HUES6 (cell line): ENCODE data around the gene VGLL1.

ENCODE experiments used
- H3K27ac ChIP-seq: 2 replicates; pipeline ENCODE4 v1.7.0; 2013; ENCODE audit warnings: low read depth, mild to moderate bottlenecking, low read length, inconsistent platforms
- H3K27me3 ChIP-seq: 2 replicates; pipeline ENCODE4 v1.6.1; 2013; ENCODE audit warnings: low read length; ENCODE audit not compliant: control insufficient read depth, insufficient read depth
- H3K36me3 ChIP-seq: 2 replicates; pipeline ENCODE4 v1.6.1; 2013; ENCODE audit warnings: low read length; ENCODE audit not compliant: control insufficient read depth, insufficient read depth
- H3K4me1 ChIP-seq: 2 replicates; pipeline ENCODE4 v1.6.1; 2013; ENCODE audit warnings: low read length; ENCODE audit not compliant: control insufficient read depth, insufficient read depth
- H3K4me3 ChIP-seq: 2 replicates; pipeline ENCODE4 v1.5.1; 2013; ENCODE audit warnings: low read depth, low read length
- H3K9ac ChIP-seq: one replicate; pipeline ENCODE4 v1.6.1; 2013; ENCODE audit warnings: mild to moderate bottlenecking, low read length
- H3K9me3 ChIP-seq: 2 replicates; pipeline ENCODE4 v1.6.1; 2013; ENCODE audit warnings: low read depth, low read length; ENCODE audit not compliant: control insufficient read depth, insufficient read depth

VGLL1 gene

GRCh38 chrX:136555694-136556093 is 23.7 kb downstream of the VGLL1 start:
- Histone ChIP-seq H3K27me3 (peaks cover 5% of the 10 kb centered on the region; the same call in 1 of the 2 replicates), H3K4me3 (no peak overlapping the region), H3K4me1 (no peaks in the 10 kb centered on the region), H3K9me3 (no peaks in the 10 kb centered on the region), H3K36me3 (no peaks in the 10 kb centered on the region), H3K9ac (no peak overlapping the region), H3K27ac (no peak overlapping the region)

DNA sequence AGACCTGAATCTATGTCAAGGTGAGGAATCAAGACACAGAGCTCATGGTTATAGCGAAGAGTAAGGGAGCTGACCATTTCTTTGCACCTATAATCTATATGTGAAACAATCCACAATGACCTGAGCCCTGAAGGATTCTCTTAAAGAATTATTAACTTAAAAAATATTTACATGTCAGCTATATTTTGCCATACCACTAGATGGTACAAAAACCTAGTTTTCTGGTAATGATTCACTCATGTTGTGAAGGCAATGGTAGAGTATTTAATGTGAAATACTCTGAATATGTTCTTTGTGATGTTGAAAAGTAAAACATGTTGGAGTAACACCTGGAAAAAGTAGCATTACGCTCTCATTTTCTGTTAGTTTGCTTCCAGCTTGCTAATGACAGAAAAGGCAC is 40.0 kb downstream of the VGLL1 start:
- Histone ChIP-seq H3K4me3 (no peak overlapping the region), H3K27ac (no peak overlapping the region), H3K27me3 (no peaks in the 10 kb centered on the region; the same call in 1 of the 2 replicates), H3K9ac (no peak overlapping the region), H3K36me3 (no peaks in the 10 kb centered on the region), H3K9me3 (no peaks in the 10 kb centered on the region), H3K4me1 (no peaks in the 10 kb centered on the region)

GRCh38 chrX:136574548-136574947 is 42.5 kb downstream of the VGLL1 start:
- no peak overlapping the region for H3K9ac ChIP-seq
- H3K4me1 ChIP-seq: no peaks in the 10 kb centered on the region
- no peaks in the 10 kb centered on the region; the same call in 1 of the 2 replicates for H3K27me3 ChIP-seq
- no peak overlapping the region for H3K27ac ChIP-seq
- no peaks in the 10 kb centered on the region for H3K9me3 ChIP-seq
- H3K4me3 ChIP-seq: no peak overlapping the region
- H3K36me3 ChIP-seq: no peaks in the 10 kb centered on the region

- Histone ChIP-seq H3K9ac (no peak overlapping the region), H3K4me1 (no peaks in the 10 kb centered on the region), H3K36me3 (no peaks in the 10 kb centered on the region), H3K27ac (no peak overlapping the region), H3K4me3 (no peak overlapping the region), H3K27me3 (no peaks in the 10 kb centered on the region; the same call in 1 of the 2 replicates), H3K9me3 (no peaks in the 10 kb centered on the region)
Observed at GRCh38 chrX:136577552-136577951, 45.5 kb downstream of the VGLL1 start.

- Histone ChIP-seq H3K27ac (no peak overlapping the region), H3K27me3 (no peaks in the 10 kb centered on the region; the same call in 1 of the 2 replicates), H3K36me3 (no peaks in the 10 kb centered on the region), H3K9ac (no peak overlapping the region), H3K9me3 (no peaks in the 10 kb centered on the region), H3K4me1 (0 out of 2 replicates have a peak, but pooled peaks cover 4% of the 10 kb centered on the region), H3K4me3 (no peak overlapping the region)
Observed at GRCh38 chrX:136580316-136580715, 48.3 kb downstream of the VGLL1 start.

DNA sequence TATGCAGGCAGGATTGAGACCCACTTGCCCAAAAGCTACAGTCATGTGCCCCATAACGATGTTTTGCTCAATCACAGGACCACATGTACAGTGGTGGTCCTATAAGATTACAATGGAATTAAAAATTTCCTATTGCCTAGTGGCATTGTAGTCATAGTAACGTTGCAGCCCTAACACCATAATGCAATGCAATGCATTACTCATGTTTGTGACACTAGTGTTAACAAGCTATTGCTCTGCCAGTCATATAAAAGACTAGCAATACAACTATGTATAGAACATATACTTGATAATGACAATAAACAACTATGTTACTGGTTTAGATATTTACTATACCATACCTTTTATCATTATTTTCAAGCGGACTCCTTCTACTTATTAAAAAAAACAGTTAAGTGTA is 50.6 kb downstream of the VGLL1 start:
- Histone ChIP-seq H3K27me3 (no peaks in the 10 kb centered on the region; the same call in 1 of the 2 replicates), H3K36me3 (no peaks in the 10 kb centered on the region), H3K4me1 (0 out of 2 replicates have a peak, but pooled peaks cover 9% of the 10 kb centered on the region), H3K9me3 (no peaks in the 10 kb centered on the region), H3K27ac (no peak overlapping the region), H3K9ac (no peak overlapping the region), H3K4me3 (no peak overlapping the region)

DNA sequence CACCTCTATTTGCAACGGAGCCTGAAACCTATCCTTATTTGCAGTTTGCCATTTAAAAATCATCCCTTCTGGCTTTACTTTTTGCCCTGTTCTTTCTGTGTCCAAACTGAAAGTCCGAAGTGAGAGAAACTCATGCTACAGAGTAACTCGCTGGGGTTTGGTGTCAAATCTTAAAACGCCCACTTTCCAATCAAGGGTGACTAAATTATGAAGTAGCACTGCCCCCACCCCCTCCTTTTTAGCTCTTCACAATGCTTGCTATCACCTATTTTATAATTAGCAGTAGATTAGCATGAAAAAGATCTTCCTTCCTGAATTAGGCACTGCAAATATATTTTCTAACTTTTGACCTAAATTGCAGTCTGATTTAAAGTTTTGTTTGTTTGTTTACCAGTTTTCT is 52.5 kb downstream of the VGLL1 start:
- Histone ChIP-seq H3K4me1 (0 out of 2 replicates have a peak, but pooled peaks cover 9% of the 10 kb centered on the region), H3K9me3 (no peaks in the 10 kb centered on the region)

GRCh38 chrX:136585262-136585661 is 53.2 kb downstream of the VGLL1 start:
- 0 out of 2 replicates have a peak, but pooled peaks cover 9% of the 10 kb centered on the region for H3K4me1 ChIP-seq
- H3K27ac ChIP-seq: no peak overlapping the region
- no peak overlapping the region for H3K4me3 ChIP-seq
- H3K27me3 ChIP-seq: no peaks in the 10 kb centered on the region; the same call in 1 of the 2 replicates
- H3K9ac ChIP-seq: no peak overlapping the region
- no peaks in the 10 kb centered on the region for H3K9me3 ChIP-seq
- no peaks in the 10 kb centered on the region for H3K36me3 ChIP-seq

More for the DNA sequence above, 52.5 kb downstream of the VGLL1 start:
- Histone ChIP-seq H3K9ac (no peak overlapping the region), H3K4me3 (no peak overlapping the region), H3K27ac (no peak overlapping the region), H3K27me3 (no peaks in the 10 kb centered on the region; the same call in 1 of the 2 replicates), H3K36me3 (no peaks in the 10 kb centered on the region)

GRCh38 chrX:136585960-136586359 is 53.9 kb downstream of the VGLL1 start:
- Histone ChIP-seq H3K9ac (no peak overlapping the region), H3K27me3 (no peaks in the 10 kb centered on the region; the same call in 1 of the 2 replicates), H3K27ac (no peak overlapping the region), H3K9me3 (no peaks in the 10 kb centered on the region), H3K36me3 (no peaks in the 10 kb centered on the region), H3K4me3 (no peak overlapping the region), H3K4me1 (0 out of 2 replicates have a peak, but pooled peaks cover 9% of the 10 kb centered on the region)

DNA sequence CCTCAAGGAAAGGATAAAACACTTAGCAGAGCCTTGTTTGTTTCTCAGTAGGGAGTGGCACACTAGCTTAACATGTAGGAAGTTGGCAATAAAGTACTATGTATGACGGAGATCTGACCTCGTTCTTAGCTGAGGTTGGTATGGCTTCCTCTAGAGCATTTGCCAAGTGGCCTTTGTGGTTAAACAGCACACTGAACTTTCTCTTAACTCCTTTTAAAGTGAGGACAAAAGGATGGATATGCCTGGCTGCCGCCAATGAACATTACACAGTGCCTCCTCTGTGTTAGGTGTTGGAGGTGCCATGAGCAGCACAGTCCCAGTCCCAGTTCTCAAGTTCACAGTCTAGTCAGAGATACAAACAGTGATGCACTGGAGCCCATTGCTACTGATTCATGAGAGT is 54.4 kb downstream of the VGLL1 start:
- H3K36me3 ChIP-seq: no peaks in the 10 kb centered on the region
- H3K9ac ChIP-seq: no peak overlapping the region
- H3K27ac ChIP-seq: no peak overlapping the region
- 0 out of 2 replicates have a peak, but pooled peaks cover 9% of the 10 kb centered on the region for H3K4me1 ChIP-seq
- no peaks in the 10 kb centered on the region for H3K9me3 ChIP-seq
- H3K4me3 ChIP-seq: no peak overlapping the region
- H3K27me3 ChIP-seq: no peaks in the 10 kb centered on the region; the same call in 1 of the 2 replicates

GRCh38 chrX:136587532-136587931 is 55.5 kb downstream of the VGLL1 start:
- no peaks in the 10 kb centered on the region for H3K9me3 ChIP-seq
- H3K4me3 ChIP-seq: no peak overlapping the region
- no peak overlapping the region for H3K9ac ChIP-seq
- no peak overlapping the region for H3K27ac ChIP-seq
- H3K36me3 ChIP-seq: no peaks in the 10 kb centered on the region
- H3K4me1 ChIP-seq: 0 out of 2 replicates have a peak, but pooled peaks cover 9% of the 10 kb centered on the region
- H3K27me3 ChIP-seq: no peaks in the 10 kb centered on the region; the same call in 1 of the 2 replicates
